Transverse colon (tissue), 4 donors: Measurements from ENCODE around the gene KCTD15. TPM values are rescaled to one million over a fixed set of nuclear protein-coding genes. Genes with fewer than 3 reads are reported as not detected.
A peak's percentile ranks its signal among the peaks of the same experiment; 100 is the strongest.

ENCODE experiments used
- DNase-seq: peaks from one replicate; pipeline ENCODE4 v3.0.0-alpha.2; 2019
- H3K27ac ChIP-seq, 4 donors: fragments of 200-600 bp; sonication (generic); 2 replicates each; pipeline ENCODE4 v1.5.1; 2016 to 2018; ENCODE audit warnings: inconsistent platforms in 4 of 4
- H3K27me3 ChIP-seq: fragments of 200-600 bp; sonication (generic); 2 replicates; pipeline ENCODE4 v1.5.1; 2017; ENCODE audit warnings: inconsistent platforms
- H3K36me3 ChIP-seq, 4 donors: fragments of 200-600 bp; sonication (generic); 2 replicates each; pipeline ENCODE4 v1.5.1; 2017 to 2019; ENCODE audit warnings: inconsistent platforms in 4 of 4
- H3K4me1 ChIP-seq, 4 donors: fragments of 200-600 bp; sonication (generic); 2 replicates each; pipeline ENCODE4 v1.5.1; 2017 to 2020; ENCODE audit warnings: inconsistent platforms in 4 of 4
- H3K4me3 ChIP-seq, 4 donors: fragments of 200-600 bp; sonication (generic); 1 replicate in 1 of 4; 2 replicates in 3 of 4; pipeline versions ENCODE4 v1.5.1 to v1.6.1; 2017 to 2019; ENCODE audit warnings: inconsistent platforms in 4 of 4
- H3K9me3 ChIP-seq, 2 donors: fragments of 200-600 bp; sonication (generic); 2 replicates each; pipeline ENCODE4 v1.5.1; 2017 to 2019; ENCODE audit warnings: inconsistent platforms in 2 of 2
- EP300 ChIP-seq: sonication (generic); formaldehyde crosslinking; IDR thresholded peaks from one replicate; pipeline ENCODE4 v1.6.1; 2017; ENCODE audit warnings: antibody characterized with exemption, low read depth
- POLR2A ChIP-seq: fragments of 450-650 bp; IDR thresholded peaks from one replicate; pipeline ENCODE4 v1.6.1; 2016; ENCODE audit warnings: antibody characterized with exemption, mild to moderate bottlenecking, moderate library complexity
- POLR2AphosphoS5 ChIP-seq, 3 donors: sonication (generic); formaldehyde crosslinking; IDR thresholded peaks; one replicate each; pipeline ENCODE4 v1.6.1; 2016; ENCODE audit warnings: antibody characterized with exemption in 3 of 3
- WGBS, 2 donors: methylation state at CpG; one replicate each; pipeline ENCODE4 v1.1.5; 2018; ENCODE audit warnings: low coverage in 1 of 2; 5-methylcytosine and 5-hydroxymethylcytosine counted together
- in situ Hi-C, 4 donors: fragments of 200-750 bp; cut with MboI; loops; one replicate each; pipeline versions ENCODE4 v1.15.0 to v1.15.1; 2017; ENCODE audit warnings: low sequenced_read_pairs in 3 of 4, low pct_ligation_motif_present in 1 of 4, low pct_unique_long_range_greater_than_20kb in 1 of 4
- intact Hi-C: fragments of 100-400 bp; cut with DNase I; formaldehyde crosslinking; loops from one replicate; pipeline ENCODE4 v1.15.1; 2023; ENCODE audit warnings: low total_unique reads
- total RNA-seq, 4 donors: library from RNA; depleted of rRNA; stranded (reverse); fragments of >200 nt; gene quantifications; one replicate each; pipeline ENCODE4 v1.1.0, GENCODE V29; 2016
- TF ChIP-seq, protein P1 (sequence below), 5 experiments: fragments of 200-600 bp in 3 of 5; fragments of 450-650 bp in 2 of 5; sonication (generic) in 3 of 5; IDR thresholded peaks; 1 replicate in 2 of 5; 2 replicates in 3 of 5; pipeline ENCODE4 v1.5.1; 2016 to 2017; ENCODE audit warnings: antibody characterized with exemption in 5 of 5, inconsistent platforms in 3 of 5, mild to moderate bottlenecking in 2 of 5, moderate library complexity in 1 of 5

The KCTD15 gene
- total RNA-seq, 4 donors from 2014 or later = 28.5 to 158 (median 39.2) TPM

DNA sequence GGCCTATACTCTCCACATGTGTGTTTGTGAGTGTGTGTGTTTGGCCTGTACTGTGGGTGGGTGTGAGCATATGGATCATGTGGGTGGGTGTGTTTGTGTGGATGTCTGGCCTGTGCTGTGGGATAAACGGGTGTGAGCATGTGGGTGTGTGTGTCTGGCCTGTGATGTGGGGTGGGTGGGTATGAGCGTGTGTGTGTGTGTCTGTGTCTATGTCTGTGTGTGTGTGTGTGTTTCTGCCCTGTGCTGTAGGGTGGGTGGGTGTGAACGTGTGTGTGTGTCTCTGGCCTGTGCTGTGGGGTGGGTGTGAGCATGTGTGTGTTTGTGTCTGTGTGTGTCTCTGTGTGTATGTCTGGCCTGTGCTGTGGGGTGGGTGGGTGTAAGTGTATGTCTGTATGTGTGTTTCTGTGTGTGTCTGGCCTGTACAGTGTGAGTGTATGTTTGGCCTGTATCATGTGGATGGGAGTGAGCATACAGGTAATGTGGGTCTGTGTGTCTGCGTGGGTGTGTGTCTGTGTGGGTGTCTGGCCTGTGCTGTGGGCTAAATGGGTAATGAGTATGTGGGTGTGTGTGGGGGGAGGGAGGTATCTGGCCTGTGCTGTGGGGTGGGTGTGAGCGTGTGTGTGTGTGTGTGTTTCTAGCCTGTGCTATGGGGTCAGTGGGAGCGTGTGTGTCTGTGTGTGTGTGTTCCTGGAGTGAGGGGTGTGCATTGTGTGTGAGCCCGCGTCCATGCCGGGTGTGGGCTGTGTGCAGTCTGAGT is 20.8 kb upstream of the KCTD15 start:
- no peak for DNase-seq
- 83% methylated on average over 9 of the region's 9 CpGs; no CpG with 5 or more reads in 1 of the 2 donors for WGBS, 2 donors
- Histone ChIP-seq H3K4me3 (no peak overlapping the region), H3K27ac (no peak overlapping the region), H3K36me3 (no peaks in the 10 kb centered on the region), H3K4me1 (peaks cover 0 to 4% (median 2%) of the 10 kb centered on the region in 4 donors), H3K9me3 (no peaks in the 10 kb centered on the region), H3K27me3 (peaks cover 19% of the 10 kb centered on the region)
- intact Hi-C loops = loop anchor here (5.0 kb wide), 2 partner anchors 371 to 534 kb away; no protein-coding TSS in a partner anchor
- in situ Hi-C loops = loop anchor here in 3 of 4 donors (10.0 kb wide), 4 partner anchors 219 to 541 kb away; no protein-coding TSS in a partner anchor
- TF ChIP-seq EP300 (no peak), POLR2AphosphoS5 (IDR thresholded peaks at IDR 0.05) (no peak), POLR2A (no peak)
- TF ChIP-seq, protein P1, sequence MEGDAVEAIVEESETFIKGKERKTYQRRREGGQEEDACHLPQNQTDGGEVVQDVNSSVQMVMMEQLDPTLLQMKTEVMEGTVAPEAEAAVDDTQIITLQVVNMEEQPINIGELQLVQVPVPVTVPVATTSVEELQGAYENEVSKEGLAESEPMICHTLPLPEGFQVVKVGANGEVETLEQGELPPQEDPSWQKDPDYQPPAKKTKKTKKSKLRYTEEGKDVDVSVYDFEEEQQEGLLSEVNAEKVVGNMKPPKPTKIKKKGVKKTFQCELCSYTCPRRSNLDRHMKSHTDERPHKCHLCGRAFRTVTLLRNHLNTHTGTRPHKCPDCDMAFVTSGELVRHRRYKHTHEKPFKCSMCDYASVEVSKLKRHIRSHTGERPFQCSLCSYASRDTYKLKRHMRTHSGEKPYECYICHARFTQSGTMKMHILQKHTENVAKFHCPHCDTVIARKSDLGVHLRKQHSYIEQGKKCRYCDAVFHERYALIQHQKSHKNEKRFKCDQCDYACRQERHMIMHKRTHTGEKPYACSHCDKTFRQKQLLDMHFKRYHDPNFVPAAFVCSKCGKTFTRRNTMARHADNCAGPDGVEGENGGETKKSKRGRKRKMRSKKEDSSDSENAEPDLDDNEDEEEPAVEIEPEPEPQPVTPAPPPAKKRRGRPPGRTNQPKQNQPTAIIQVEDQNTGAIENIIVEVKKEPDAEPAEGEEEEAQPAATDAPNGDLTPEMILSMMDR (IDR thresholded peaks at IDR 0.05) = no peak

DNA sequence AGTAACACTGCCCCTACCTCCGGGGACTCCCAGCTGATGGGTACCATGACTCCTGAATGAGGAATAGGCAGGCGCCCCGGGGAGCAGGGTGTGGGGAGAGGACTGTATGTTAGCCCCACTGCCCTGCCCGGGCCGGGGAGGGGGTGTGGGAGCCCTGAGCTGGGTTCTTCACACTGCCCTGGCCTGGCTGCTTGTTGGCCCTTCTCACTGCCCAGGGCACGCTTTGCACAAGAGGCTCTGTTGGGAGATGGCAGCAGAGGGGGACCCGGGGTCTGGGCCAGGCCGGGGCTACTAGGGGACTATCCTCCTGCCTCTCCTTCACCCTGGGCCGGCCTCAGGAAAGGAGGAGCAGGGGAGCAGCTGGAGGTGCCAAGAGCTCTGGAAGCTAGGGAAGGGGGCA is 19.3 kb upstream of the KCTD15 start:
- intact Hi-C loops = loop anchor here (5.0 kb wide), 2 partner anchors 370 to 535 kb away; no protein-coding TSS in a partner anchor
- H3K4me1 ChIP-seq = peaks cover 0 to 4% (median 2%) of the 10 kb centered on the region in 4 donors
- no peaks in the 10 kb centered on the region for H3K36me3 ChIP-seq
- H3K9me3 ChIP-seq = no peaks in the 10 kb centered on the region
- in situ Hi-C loops = loop anchor here in 3 of 4 donors (10.0 kb wide), 4 partner anchors 217 to 543 kb away; no protein-coding TSS in a partner anchor
- 71 to 82% methylated on average over 2 to 9 of the region's 9 CpGs for WGBS, 2 donors
- H3K27me3 ChIP-seq = peaks cover 19% of the 10 kb centered on the region
- no peak for TF ChIP-seq POLR2A
- no peak for TF ChIP-seq EP300
- TF ChIP-seq, protein P1 (IDR thresholded peaks at IDR 0.05) = no peak
- TF ChIP-seq POLR2AphosphoS5 (IDR thresholded peaks at IDR 0.05) = no peak
- no peak overlapping the region for H3K4me3 ChIP-seq
- no peak for DNase-seq
- no peak overlapping the region for H3K27ac ChIP-seq

DNA sequence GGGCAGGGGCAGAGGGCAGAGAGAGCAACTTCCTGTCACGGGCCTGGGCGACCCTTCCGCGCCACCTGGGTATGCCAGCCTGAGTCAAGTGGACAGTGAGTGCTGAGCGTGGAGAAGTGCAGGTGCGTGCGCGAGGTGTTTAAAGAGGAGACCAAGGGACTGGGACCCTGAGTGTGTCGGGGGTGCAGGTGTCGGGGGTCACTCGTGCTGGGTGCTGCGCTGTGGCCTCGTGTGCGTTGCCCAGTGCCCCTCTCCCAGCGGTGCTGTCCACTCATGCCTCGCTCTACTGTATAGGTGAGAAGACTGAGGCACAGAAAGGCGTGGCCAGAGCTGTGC is 18.9 kb upstream of the KCTD15 start:
- Histone ChIP-seq H3K4me1 (peaks cover 0 to 4% (median 2%) of the 10 kb centered on the region in 4 donors), H3K27ac (no peak overlapping the region), H3K27me3 (peaks cover 19% of the 10 kb centered on the region), H3K9me3 (no peaks in the 10 kb centered on the region), H3K36me3 (no peaks in the 10 kb centered on the region), H3K4me3 (no peak overlapping the region)
- in situ Hi-C loops (loop anchor here in 3 of 4 donors (10.0 kb wide), 4 partner anchors 217 to 543 kb away; no protein-coding TSS in a partner anchor), intact Hi-C loops (loop anchor here (2.0 to 5.0 kb wide), 3 partner anchors 317 to 535 kb away; no protein-coding TSS in a partner anchor)
- 42% methylated on average over 17 of the region's 17 CpGs; no CpG with 5 or more reads in 1 of the 2 donors for WGBS, 2 donors
- DNase-seq = no peak
- no peak for TF ChIP-seq POLR2A
- TF ChIP-seq POLR2AphosphoS5 (IDR thresholded peaks at IDR 0.05) = no peak
- no peak for TF ChIP-seq EP300
- TF ChIP-seq, protein P1 (IDR thresholded peaks at IDR 0.05) = no peak

DNA sequence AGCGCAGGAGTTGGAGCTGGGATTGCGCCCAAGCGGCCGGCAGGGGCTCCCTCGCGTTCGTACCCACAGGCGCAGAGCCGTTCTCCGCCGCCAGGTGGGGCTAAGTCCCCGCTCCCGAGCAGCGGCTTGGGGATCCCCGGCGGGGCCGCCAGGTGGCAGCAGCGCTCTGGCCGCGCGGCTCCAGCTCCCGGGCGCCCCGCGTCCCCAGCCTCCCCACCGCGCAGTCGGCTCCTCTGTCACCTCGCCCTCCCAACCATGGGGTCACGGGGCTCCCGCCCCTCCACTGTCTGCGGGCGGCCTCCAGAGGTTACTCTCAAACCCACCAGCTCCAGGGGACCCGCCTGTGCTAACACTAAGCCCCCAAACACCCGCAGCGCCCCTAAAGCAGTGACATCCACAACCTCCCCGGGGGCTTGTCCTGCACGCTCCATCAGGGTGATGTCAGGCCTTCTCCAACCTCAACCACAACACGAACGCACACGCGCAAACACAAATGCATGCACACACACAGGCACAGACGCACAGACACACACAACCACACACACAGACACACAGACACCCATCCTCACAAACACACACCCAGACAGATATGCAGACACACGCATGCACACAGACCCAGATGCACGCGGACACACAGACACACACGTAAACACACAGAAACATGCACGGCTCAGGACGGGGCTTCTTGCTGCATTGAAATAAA is 18.4 kb upstream of the KCTD15 start:
- no peak for TF ChIP-seq EP300
- TF ChIP-seq, protein P1 (IDR thresholded peaks at IDR 0.05) = peak; percentile 100
- WGBS, 2 donors = 13% methylated on average over 36 of the region's 49 CpGs; no CpG with 5 or more reads in 1 of the 2 donors
- no peaks in the 10 kb centered on the region for H3K36me3 ChIP-seq
- no peaks in the 10 kb centered on the region for H3K9me3 ChIP-seq
- intact Hi-C loops (loop anchor here (2.0 to 5.0 kb wide), 3 partner anchors 317 to 536 kb away; no protein-coding TSS in a partner anchor), in situ Hi-C loops (loop anchor here in 3 of 4 donors (10.0 kb wide), 4 partner anchors 217 to 543 kb away; no protein-coding TSS in a partner anchor)
- H3K4me1 ChIP-seq = peaks cover 0 to 4% (median 2%) of the 10 kb centered on the region in 4 donors
- peaks cover 19% of the 10 kb centered on the region for H3K27me3 ChIP-seq
- H3K4me3 ChIP-seq = no peak overlapping the region
- H3K27ac ChIP-seq = no peak overlapping the region
- peak; percentile 85 for DNase-seq
